Tibial nerve (tissue), 4 donors: Measurements from ENCODE around the gene MADD.

Experiments used
- EP300 ChIP-seq, 2 donors: sonication (generic); formaldehyde crosslinking; IDR thresholded peaks; one replicate each; pipeline ENCODE4 v1.6.1; 2017; ENCODE audit warnings: antibody characterized with exemption in 2 of 2, mild to moderate bottlenecking in 1 of 2
- TF ChIP-seq, protein P1 (sequence below), 5 experiments: fragments of 200-600 bp in 3 of 5; fragments of 450-650 bp in 2 of 5; sonication (generic) in 3 of 5; IDR thresholded peaks; one replicate each; pipeline ENCODE4 v1.5.1; 2016 to 2019; ENCODE audit warnings: antibody characterized with exemption in 5 of 5, mild to moderate bottlenecking in 3 of 5, moderate library complexity in 2 of 5

DNA sequence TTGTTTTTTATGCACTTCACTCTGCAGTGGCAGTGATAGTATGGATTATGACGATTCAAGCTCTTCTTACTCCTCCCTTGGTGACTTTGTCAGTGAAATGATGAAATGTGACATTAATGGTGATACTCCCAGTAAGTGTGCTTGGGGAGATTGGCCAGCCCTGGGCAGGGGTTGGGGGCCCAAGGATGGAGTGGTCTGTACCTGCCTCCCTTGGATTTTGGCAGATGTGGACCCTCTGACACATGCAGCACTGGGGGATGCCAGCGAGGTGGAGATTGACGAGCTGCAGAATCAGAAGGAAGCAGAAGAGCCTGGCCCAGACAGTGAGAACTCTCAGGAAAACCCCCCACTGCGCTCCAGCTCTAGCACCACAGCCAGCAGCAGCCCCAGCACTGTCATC lies 14.2 kb downstream of the MADD start:
- TF ChIP-seq, protein P1, sequence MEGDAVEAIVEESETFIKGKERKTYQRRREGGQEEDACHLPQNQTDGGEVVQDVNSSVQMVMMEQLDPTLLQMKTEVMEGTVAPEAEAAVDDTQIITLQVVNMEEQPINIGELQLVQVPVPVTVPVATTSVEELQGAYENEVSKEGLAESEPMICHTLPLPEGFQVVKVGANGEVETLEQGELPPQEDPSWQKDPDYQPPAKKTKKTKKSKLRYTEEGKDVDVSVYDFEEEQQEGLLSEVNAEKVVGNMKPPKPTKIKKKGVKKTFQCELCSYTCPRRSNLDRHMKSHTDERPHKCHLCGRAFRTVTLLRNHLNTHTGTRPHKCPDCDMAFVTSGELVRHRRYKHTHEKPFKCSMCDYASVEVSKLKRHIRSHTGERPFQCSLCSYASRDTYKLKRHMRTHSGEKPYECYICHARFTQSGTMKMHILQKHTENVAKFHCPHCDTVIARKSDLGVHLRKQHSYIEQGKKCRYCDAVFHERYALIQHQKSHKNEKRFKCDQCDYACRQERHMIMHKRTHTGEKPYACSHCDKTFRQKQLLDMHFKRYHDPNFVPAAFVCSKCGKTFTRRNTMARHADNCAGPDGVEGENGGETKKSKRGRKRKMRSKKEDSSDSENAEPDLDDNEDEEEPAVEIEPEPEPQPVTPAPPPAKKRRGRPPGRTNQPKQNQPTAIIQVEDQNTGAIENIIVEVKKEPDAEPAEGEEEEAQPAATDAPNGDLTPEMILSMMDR (IDR thresholded peaks at IDR 0.05), result no peak
- TF ChIP-seq EP300 (IDR thresholded peaks at IDR 0.05), result no peak
